Right lobe of liver (tissue), 6 donors: Measurements from ENCODE around the gene PDLIM7. TPM values are rescaled to one million over a fixed set of nuclear protein-coding genes. Genes with fewer than 3 reads are reported as not detected.

Experiments used
- ATAC-seq, 4 donors: fragments of 200-7000 bp; cut with Tn5 transposase; one replicate each; pipeline ENCODE4 v1.9.1; 2020; ENCODE audit warnings: mild to moderate bottlenecking in 4 of 4, moderate library complexity in 4 of 4
- DNase-seq, 3 donors: peaks; one replicate each; pipeline ENCODE4 v3.0.0-alpha.2; 2020
- H3K27ac ChIP-seq, 3 donors: fragments of 200-600 bp; one replicate each; pipeline ENCODE4 v1.8.0; 2022
- H3K27me3 ChIP-seq, 2 donors: fragments of 200-600 bp; one replicate each; pipeline ENCODE4 v1.8.0; 2022
- H3K36me3 ChIP-seq, 4 donors: fragments of 200-600 bp; sonication (generic) in 1 of 4; one replicate each; pipeline versions ENCODE4 v1.5.1 to v1.8.0; 2017 to 2022; ENCODE audit warnings: control low read depth in 1 of 4
- H3K4me1 ChIP-seq, 4 donors: fragments of 200-600 bp; sonication (generic) in 1 of 4; one replicate each; pipeline versions ENCODE4 v1.5.1 to v1.8.0; 2017 to 2022; ENCODE audit warnings: control low read depth in 1 of 4
- H3K4me3 ChIP-seq, 3 donors: fragments of 200-600 bp; one replicate each; pipeline ENCODE4 v1.8.0; 2022
- H3K9me3 ChIP-seq, 4 donors: fragments of 200-600 bp; sonication (generic) in 1 of 4; one replicate each; pipeline versions ENCODE4 v1.5.1 to v1.8.0; 2017 to 2022; ENCODE audit warnings: control low read depth in 1 of 4
- POLR2A ChIP-seq: fragments of 450-650 bp; IDR thresholded peaks from one replicate; pipeline ENCODE4 v1.6.1; 2017; ENCODE audit warnings: antibody characterized with exemption, mild to moderate bottlenecking
- WGBS: methylation state at CpG from one replicate; pipeline ENCODE4 v1.1.6; 2018; ENCODE audit warnings: low coverage, low lambda C conversion rate; ENCODE audit not compliant: insufficient coverage; ENCODE audit errors: missing lambda C conversion rate; 5-methylcytosine and 5-hydroxymethylcytosine counted together
- intact Hi-C, 2 donors: fragments of 100-400 bp; cut with DNase I; formaldehyde crosslinking; loops; one replicate each; pipeline versions ENCODE4 v1.11.2 to v1.14.1; 2022
- total RNA-seq, 6 experiments: library from RNA; depleted of rRNA in 2 of 6; stranded (reverse); fragments of >200 nt in 2 of 6; fragmentation: NEBNext Ultra II Directional in 3 of 6; extraction: Animal tissue kit (Norgen Biotek cat#: 25700) in 3 of 6; gene quantifications; one replicate each; pipeline versions ENCODE4 v1.1.0 to v1.2.4, GENCODE V29; 2016 to 2023
- TF ChIP-seq, protein P1 (sequence below), 4 donors: fragments of 200-600 bp in 3 of 4; fragments of 450-650 bp in 1 of 4; IDR thresholded peaks; one replicate each; pipeline versions ENCODE4 v1.5.1 to v1.8.0; 2016 to 2022; ENCODE audit warnings: antibody characterized with exemption in 4 of 4, mild to moderate bottlenecking in 2 of 4
- donor health status: DM: no; HTN: yes; CAD: no.
- donor health status: DM: no; HTN: no; CAD: no.
- donor health status: DM: no; HTN: no; CAD: no.
- donor health status: DM: no; HTN: yes; CAD: no.
- donor health status: DM: no; HTN: yes; CAD: no.

The PDLIM7 gene
- total RNA-seq, 6 experiments from 2014 or later, result 3.7 to 24.0 (median 13.6) TPM

DNA sequence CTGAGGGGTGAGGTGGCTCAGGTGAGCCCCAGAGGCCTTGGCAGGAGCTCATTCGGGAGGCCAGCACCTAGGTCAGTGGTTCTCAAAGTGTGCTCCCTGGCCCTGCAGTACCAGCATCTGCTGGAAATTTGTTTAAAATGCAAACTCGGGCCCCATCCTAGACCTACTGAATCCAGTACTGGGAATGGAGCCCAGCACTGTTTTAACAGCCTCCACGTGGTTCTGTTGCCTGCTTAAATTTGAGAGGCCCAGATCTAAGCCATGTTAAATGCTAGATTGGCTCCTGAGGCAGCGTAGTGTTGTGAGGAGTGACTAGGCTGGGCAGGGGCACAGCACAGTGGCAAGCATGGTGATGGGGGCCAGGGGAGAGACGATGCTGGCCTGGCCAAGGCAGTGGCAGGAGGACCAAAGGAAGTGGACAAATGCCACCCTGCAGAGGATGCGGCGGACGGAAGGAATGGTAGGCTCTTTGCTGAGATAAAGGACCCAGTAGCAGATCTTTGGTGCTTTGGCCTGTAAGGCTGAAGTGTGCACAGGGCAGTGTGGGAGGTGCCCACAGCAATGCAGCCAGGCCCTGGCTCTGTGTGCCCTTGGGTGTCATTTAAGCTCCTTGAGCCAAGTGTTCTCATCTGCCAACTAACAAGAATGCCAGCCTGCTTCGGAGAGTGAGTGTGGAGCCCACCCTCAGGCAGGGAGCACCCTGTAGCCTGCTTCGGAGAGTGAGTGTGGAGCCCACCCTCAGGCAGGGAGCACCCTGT lies 46.6 kb downstream of the PDLIM7 start:
- Histone ChIP-seq H3K4me3 (no peak overlapping the region), H3K9me3 (no peaks in the 10 kb centered on the region), H3K27ac (no peak overlapping the region), H3K4me1 (peaks cover 0 to 24% (median 4%) of the 10 kb centered on the region in 4 donors), H3K27me3 (no peaks in the 10 kb centered on the region), H3K36me3 (no peaks in the 10 kb centered on the region)
- intact Hi-C loops, result loop anchor here (5.0 to 10.0 kb wide), 3 partner anchors 54 to 136 kb away; partner anchors contain the start of gene MXD3 (in 1 of the 2)
- 93% methylated on average over 2 of the region's 10 CpGs for WGBS
- DNase-seq (no peak), ATAC-seq (no peak)
- TF ChIP-seq, protein P1, sequence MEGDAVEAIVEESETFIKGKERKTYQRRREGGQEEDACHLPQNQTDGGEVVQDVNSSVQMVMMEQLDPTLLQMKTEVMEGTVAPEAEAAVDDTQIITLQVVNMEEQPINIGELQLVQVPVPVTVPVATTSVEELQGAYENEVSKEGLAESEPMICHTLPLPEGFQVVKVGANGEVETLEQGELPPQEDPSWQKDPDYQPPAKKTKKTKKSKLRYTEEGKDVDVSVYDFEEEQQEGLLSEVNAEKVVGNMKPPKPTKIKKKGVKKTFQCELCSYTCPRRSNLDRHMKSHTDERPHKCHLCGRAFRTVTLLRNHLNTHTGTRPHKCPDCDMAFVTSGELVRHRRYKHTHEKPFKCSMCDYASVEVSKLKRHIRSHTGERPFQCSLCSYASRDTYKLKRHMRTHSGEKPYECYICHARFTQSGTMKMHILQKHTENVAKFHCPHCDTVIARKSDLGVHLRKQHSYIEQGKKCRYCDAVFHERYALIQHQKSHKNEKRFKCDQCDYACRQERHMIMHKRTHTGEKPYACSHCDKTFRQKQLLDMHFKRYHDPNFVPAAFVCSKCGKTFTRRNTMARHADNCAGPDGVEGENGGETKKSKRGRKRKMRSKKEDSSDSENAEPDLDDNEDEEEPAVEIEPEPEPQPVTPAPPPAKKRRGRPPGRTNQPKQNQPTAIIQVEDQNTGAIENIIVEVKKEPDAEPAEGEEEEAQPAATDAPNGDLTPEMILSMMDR (IDR thresholded peaks at IDR 0.05), result no peak
- no peak for TF ChIP-seq POLR2A

- Histone ChIP-seq H3K4me3 (no peak overlapping the region), H3K9me3 (no peaks in the 10 kb centered on the region), H3K36me3 (no peaks in the 10 kb centered on the region), H3K4me1 (peaks cover 0 to 24% (median 4%) of the 10 kb centered on the region in 4 donors), H3K27me3 (no peaks in the 10 kb centered on the region), H3K27ac (no peak overlapping the region)
- ATAC-seq, result no peak
- intact Hi-C loops, result loop anchor here (5.0 to 10.0 kb wide), 3 partner anchors 52 to 135 kb away; partner anchors contain the start of gene MXD3 (in 1 of the 2)
- TF ChIP-seq, protein P1 (IDR thresholded peaks at IDR 0.05), result no peak
- TF ChIP-seq POLR2A, result no peak
- no peak for DNase-seq
- 95% methylated on average over 3 of the region's 18 CpGs for WGBS
Observed at GRCh38 chr5:177449140-177450061, 48.0 kb downstream of the PDLIM7 start.

- Histone ChIP-seq H3K27ac (no peak overlapping the region), H3K9me3 (no peaks in the 10 kb centered on the region), H3K4me3 (no peak overlapping the region), H3K4me1 (peaks cover 0 to 18% (median 1%) of the 10 kb centered on the region in 4 donors), H3K36me3 (no peaks in the 10 kb centered on the region), H3K27me3 (no peaks in the 10 kb centered on the region)
- 78% methylated on average over 5 of the region's 6 CpGs for WGBS
- TF ChIP-seq, protein P1 (IDR thresholded peaks at IDR 0.05), result no peak
- no peak for TF ChIP-seq POLR2A
- ATAC-seq (no peak), DNase-seq (no peak)
- intact Hi-C loops, result no loop called here
Observed at GRCh38 chr5:177448244-177448950, 49.0 kb downstream of the PDLIM7 start.

GRCh38 chr5:177447611-177448243 lies 49.7 kb downstream of the PDLIM7 start:
- 0% methylated on average over 2 of the region's 23 CpGs for WGBS
- Histone ChIP-seq H3K4me1 (peaks cover 0 to 18% (median 1%) of the 10 kb centered on the region in 4 donors), H3K27ac (no peak overlapping the region), H3K4me3 (no peak overlapping the region), H3K27me3 (no peaks in the 10 kb centered on the region), H3K36me3 (no peaks in the 10 kb centered on the region), H3K9me3 (no peaks in the 10 kb centered on the region)
- peak; percentile 31 to 82 (median 52) for ATAC-seq
- intact Hi-C loops, result no loop called here
- TF ChIP-seq, protein P1 (IDR thresholded peaks at IDR 0.05), result no peak
- TF ChIP-seq POLR2A, result peak; percentile 17
- DNase-seq, result peak; percentile 72 to 85 (median 72)
